Fibroblast of pulmonary artery (primary cell): ENCODE data around the gene ALDH4A1.
A peak's percentile ranks its signal among the peaks of the same experiment; 100 is the strongest.
"Not testable (repeated sequence)": the region's sequence is repeated elsewhere in the genome, so short reads cannot be mapped to it uniquely, and the experiment has no call there.

Experiments
- DNase-seq: peaks from one replicate; pipeline ENCODE4 v3.0.0-alpha.2; 2010; ENCODE audit warnings: low read depth
- H3K4me3 ChIP-seq: replicated peaks from 2 replicates; pipeline ENCODE4 v1.5.1; 2011; ENCODE audit warnings: low read depth, mild to moderate bottlenecking, control low read depth, low read length, moderate library complexity
- TF ChIP-seq, protein P1 (sequence below): IDR thresholded peaks from 2 replicates; pipeline ENCODE4 v1.5.1; 2011; ENCODE audit warnings: mild to moderate bottlenecking, control low read depth, low read length, inconsistent platforms; ENCODE audit errors: missing control alignments

The ALDH4A1 gene

DNA sequence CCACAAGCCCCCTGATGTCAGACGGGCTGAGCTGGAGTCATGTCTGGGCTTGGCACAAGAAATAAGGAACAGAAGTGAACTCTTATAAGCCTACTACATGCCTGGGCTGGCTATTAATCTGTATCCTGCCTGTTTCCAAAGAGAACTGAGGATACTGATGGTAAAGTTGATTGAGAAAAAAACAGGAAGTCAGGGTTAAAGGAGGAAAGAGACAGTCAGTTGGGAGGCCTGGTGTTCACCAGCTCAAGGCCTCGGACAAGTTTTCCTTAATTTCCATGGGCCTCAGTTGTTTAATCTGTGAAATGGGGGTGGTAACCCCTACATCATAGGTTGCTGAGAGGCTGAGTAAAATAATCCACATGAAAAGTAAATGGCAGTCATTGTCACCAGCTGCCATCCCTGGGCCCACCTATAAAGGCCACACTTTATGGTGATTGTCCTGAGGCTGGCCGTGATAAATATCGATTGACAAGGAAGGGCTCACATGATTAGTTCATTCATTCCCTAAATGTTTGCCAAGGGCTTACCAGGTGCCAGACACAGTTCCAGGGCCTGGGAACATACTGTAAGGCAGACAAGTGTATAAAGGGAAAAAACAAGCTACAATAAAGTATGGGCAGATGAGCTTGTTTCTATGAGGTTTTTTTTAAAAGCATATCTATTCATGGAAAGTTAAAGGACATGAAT, 2.8 kb downstream of the ALDH4A1 start:
- no peak overlapping the region for H3K4me3 ChIP-seq
- TF ChIP-seq, protein P1, sequence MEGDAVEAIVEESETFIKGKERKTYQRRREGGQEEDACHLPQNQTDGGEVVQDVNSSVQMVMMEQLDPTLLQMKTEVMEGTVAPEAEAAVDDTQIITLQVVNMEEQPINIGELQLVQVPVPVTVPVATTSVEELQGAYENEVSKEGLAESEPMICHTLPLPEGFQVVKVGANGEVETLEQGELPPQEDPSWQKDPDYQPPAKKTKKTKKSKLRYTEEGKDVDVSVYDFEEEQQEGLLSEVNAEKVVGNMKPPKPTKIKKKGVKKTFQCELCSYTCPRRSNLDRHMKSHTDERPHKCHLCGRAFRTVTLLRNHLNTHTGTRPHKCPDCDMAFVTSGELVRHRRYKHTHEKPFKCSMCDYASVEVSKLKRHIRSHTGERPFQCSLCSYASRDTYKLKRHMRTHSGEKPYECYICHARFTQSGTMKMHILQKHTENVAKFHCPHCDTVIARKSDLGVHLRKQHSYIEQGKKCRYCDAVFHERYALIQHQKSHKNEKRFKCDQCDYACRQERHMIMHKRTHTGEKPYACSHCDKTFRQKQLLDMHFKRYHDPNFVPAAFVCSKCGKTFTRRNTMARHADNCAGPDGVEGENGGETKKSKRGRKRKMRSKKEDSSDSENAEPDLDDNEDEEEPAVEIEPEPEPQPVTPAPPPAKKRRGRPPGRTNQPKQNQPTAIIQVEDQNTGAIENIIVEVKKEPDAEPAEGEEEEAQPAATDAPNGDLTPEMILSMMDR: no peak
- DNase-seq: no peak

DNA sequence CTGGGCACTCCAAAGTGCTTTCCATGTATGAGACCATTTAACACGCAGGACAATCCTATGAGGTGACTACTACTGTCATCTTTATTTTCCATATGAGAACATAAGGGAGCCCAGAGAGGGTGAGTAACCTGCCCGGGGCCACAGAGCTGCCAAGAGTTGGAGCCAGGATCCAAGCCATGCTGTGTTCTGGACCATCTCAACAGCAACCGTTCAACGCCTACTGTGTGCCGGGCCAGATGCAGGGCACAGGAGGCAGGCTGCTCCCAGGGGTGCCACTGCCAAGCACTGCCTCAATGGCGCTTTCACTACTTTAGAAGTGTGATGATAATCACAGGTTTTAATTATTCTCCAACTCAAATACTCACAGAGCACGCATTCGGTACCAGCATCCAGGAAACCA, 3.8 kb downstream of the ALDH4A1 start:
- TF ChIP-seq, protein P1: no peak
- no peak overlapping the region for H3K4me3 ChIP-seq
- no peak for DNase-seq

DNA sequence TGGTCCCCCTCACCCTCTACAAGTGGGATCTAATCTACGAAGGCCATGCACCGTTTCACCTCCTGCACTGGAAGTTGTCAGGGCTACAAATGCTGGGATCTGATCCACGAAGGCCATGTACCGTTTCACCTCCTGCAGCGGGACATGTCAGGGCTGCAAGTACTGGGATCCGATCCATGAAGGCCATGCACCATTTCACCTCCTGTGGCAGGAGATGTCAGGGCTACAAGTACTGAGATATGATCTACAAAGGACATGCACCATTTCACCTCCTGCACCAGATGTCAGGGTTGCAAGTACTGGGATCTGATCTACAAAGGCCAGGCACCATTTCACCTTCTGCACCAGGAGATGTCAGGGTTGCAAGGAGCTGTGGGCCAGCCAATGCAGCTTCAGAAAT, 7.0 kb downstream of the ALDH4A1 start:
- H3K4me3 ChIP-seq: no peak overlapping the region
- TF ChIP-seq, protein P1: no peak
- DNase-seq: no peak

DNA sequence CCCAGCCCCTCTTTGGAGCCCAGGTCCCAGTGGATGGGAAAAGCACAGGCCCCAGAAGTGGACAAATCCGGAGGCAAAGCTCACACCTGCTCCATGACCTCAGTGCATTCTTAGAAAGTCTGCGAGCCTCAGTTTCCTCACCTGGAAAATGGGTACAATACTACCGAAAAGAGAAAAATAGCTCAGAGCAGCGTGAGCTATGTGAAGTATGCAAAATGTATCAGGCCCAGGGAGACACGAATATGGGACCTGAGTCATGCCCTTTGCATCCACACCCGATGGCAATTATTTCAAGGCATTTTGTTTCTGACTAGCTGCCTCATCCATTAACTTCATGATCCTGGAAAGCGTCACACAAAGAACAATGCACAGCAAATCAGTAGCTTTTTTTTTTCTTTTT, 9.2 kb downstream of the ALDH4A1 start:
- no peak for DNase-seq
- no peak overlapping the region for H3K4me3 ChIP-seq
- TF ChIP-seq, protein P1: no peak

DNA sequence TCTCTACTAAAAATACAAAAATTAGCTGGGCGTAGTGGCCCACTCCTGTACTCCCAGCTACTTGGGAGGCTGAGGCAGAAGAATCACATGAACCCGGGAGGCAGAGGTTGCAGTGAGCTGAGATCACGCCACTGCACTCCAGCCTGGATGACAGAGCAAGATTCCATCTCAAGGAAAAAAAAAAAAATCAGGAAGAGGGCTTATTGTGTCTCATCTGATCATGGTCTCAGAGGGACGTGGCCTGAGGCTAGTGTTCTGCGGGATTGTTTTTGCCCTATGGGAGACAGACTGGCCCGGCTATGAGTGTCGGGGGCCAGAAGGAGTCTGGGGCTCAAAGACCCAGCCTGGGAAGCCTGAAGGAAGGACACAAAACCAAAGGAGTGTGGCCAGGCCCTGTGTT, 10.5 kb downstream of the ALDH4A1 start:
- not testable (repeated sequence) for H3K4me3 ChIP-seq, DNase-seq

DNA sequence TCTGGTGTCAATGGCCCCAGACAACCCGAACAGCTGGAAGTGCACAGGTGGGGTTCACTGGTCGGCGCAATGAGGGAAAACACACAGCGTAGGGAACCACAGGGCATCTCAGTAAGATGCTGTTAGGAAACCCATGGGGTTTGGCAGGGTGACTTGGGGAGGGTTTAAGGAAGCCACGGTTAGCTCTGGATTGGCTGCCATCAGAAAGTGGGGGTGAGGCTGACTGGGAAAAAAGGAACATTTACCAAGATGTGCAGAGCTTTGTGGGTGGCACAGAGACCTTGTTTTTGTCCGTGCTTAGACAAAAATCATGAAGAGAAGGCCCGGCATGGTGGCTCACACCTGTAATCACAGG, 11.0 kb downstream of the ALDH4A1 start:
- no peak overlapping the region for H3K4me3 ChIP-seq
- TF ChIP-seq, protein P1: no peak
- DNase-seq: no peak

DNA sequence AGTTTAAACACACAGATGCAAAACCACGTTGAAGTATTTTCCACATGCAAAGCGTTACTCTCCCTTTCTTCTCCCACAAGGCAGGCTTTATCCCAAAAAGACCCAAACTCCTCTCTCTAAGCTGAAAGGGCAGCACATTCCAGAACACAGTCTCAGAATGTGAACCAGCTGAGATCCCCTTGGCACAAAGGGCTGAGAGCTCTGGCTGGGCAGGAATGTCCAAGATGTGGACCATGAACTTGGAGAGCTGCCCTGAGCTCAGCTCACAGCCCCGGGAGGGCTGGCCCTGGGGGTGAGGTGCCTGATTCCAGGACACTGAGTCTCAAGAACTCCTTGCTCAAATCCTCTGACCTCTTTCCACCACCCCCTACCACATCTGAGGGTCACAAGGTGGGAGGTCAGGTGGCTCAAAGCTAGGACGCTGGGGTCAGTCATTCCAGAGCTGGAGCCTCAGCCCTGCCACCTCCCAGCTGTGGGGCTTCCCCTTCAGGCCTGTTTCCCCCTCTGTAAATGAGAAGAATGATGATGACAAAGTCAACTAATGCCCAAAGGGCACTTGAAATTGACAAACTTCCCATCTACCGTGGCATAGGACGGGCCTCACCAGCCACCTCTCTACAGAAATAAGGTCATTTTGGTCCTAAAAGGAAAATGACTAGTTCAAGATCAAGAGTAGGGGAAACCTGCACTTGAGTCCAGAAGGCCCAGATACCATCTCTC, 11.5 kb downstream of the ALDH4A1 start:
- DNase-seq: peak; percentile 26
- TF ChIP-seq, protein P1: no peak
- H3K4me3 ChIP-seq: no peak overlapping the region
